Calu3 (cell line): ENCODE data around the gene MTMR3. TPM values are rescaled to one million over a fixed set of nuclear protein-coding genes. Genes with fewer than 3 reads are reported as not detected.

Source experiments
- BruUV-seq: library from RNA; stranded (reverse); fragments of 400-500 nt; replicated peaks from 2 replicates; lab custom pipeline; 2021; lab: Mats Ljungman, UMichigan
- CTCF ChIA-PET: fragments of 300-600 bp; sonication (Branson Sonifier 250); formaldehyde crosslinking; loops from one replicate; lab custom pipeline; 2022; ENCODE audit warnings: antibody characterized with exemption; lab: Charles Lee
- DNase-seq: peaks from one replicate; pipeline ENCODE4 v3.0.0; 2022
- H3K27ac Mint-ChIP-seq: one replicate; pipeline ENCODE4 v1.8.0; 2022; ENCODE audit warnings: mixed read lengths; ENCODE audit not compliant: unreplicated experiment
- H3K27me3 Mint-ChIP-seq: one replicate; pipeline ENCODE4 v1.8.0; 2022; ENCODE audit warnings: mixed read lengths; ENCODE audit not compliant: unreplicated experiment
- H3K36me3 Mint-ChIP-seq: one replicate; pipeline ENCODE4 v1.8.0; 2022; ENCODE audit warnings: mild to moderate bottlenecking, moderate library complexity, mixed read lengths; ENCODE audit not compliant: insufficient read depth, unreplicated experiment
- H3K4me1 Mint-ChIP-seq: one replicate; pipeline ENCODE4 v1.8.0; 2022; ENCODE audit warnings: mild to moderate bottlenecking, low read depth, mixed read lengths; ENCODE audit not compliant: unreplicated experiment
- H3K4me3 Mint-ChIP-seq: one replicate; pipeline ENCODE4 v1.8.0; 2022; ENCODE audit warnings: mild to moderate bottlenecking, low read depth, moderate library complexity, mixed read lengths; ENCODE audit not compliant: unreplicated experiment
- H3K9me3 Mint-ChIP-seq: one replicate; pipeline ENCODE4 v1.8.0; 2022; ENCODE audit warnings: low read depth, mixed read lengths; ENCODE audit not compliant: unreplicated experiment
- intact Hi-C: fragments of 100-400 bp; cut with micrococcal nuclease; formaldehyde crosslinking; loops from one replicate; pipeline ENCODE4 v1.10.0; 2022; ENCODE audit not compliant: unreplicated experiment
- total RNA-seq: library from RNA; stranded (reverse); gene quantifications from 2 replicates; pipeline ENCODE4 v1.2.3, GENCODE V29; 2022
- TF ChIP-seq, protein P1 (sequence below): fragments of 200-600 bp; IDR thresholded peaks from one replicate; pipeline ENCODE4 v1.8.0; 2022; ENCODE audit warnings: antibody characterized with exemption; ENCODE audit not compliant: unreplicated experiment

MTMR3 gene
- total RNA-seq, 1 experiment from 2014 or later = 34.5 TPM

DNA sequence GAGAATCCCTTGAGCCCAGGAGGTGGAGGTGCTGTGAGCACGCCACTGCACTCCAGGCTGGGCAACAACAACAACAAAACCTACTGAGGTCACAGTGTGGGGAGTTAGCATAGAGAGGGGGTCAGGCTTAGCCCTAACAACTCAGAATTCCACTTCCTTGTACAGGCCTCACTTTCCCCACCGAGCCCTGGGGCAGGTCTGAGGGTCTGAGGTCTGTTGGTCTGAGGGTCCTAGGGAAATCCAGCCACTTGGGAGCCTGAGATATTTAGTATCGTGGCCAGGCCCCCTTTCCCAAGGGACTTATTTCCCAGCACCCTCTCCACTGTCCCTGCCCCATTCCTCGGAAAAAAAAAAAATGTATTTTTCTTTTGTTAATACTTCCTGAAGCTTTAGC, 162.5 kb downstream of the MTMR3 start:
- intact Hi-C loops = loop anchor here (2.0 kb wide), 1 partner anchor 43 kb away; no protein-coding TSS in a partner anchor
- Mint-ChIP-seq H3K4me3 (no peak overlapping the region), H3K27me3 (no peaks in the 10 kb centered on the region), H3K4me1 (peaks cover 37% of the 10 kb centered on the region), H3K27ac (no peak overlapping the region), H3K36me3 (peaks cover 24% of the 10 kb centered on the region), H3K9me3 (no peaks in the 10 kb centered on the region)
- no peak for DNase-seq
- CTCF ChIA-PET = no interaction called here
- TF ChIP-seq, protein P1, sequence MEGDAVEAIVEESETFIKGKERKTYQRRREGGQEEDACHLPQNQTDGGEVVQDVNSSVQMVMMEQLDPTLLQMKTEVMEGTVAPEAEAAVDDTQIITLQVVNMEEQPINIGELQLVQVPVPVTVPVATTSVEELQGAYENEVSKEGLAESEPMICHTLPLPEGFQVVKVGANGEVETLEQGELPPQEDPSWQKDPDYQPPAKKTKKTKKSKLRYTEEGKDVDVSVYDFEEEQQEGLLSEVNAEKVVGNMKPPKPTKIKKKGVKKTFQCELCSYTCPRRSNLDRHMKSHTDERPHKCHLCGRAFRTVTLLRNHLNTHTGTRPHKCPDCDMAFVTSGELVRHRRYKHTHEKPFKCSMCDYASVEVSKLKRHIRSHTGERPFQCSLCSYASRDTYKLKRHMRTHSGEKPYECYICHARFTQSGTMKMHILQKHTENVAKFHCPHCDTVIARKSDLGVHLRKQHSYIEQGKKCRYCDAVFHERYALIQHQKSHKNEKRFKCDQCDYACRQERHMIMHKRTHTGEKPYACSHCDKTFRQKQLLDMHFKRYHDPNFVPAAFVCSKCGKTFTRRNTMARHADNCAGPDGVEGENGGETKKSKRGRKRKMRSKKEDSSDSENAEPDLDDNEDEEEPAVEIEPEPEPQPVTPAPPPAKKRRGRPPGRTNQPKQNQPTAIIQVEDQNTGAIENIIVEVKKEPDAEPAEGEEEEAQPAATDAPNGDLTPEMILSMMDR = no peak
- BruUV-seq = no TSS peak

DNA sequence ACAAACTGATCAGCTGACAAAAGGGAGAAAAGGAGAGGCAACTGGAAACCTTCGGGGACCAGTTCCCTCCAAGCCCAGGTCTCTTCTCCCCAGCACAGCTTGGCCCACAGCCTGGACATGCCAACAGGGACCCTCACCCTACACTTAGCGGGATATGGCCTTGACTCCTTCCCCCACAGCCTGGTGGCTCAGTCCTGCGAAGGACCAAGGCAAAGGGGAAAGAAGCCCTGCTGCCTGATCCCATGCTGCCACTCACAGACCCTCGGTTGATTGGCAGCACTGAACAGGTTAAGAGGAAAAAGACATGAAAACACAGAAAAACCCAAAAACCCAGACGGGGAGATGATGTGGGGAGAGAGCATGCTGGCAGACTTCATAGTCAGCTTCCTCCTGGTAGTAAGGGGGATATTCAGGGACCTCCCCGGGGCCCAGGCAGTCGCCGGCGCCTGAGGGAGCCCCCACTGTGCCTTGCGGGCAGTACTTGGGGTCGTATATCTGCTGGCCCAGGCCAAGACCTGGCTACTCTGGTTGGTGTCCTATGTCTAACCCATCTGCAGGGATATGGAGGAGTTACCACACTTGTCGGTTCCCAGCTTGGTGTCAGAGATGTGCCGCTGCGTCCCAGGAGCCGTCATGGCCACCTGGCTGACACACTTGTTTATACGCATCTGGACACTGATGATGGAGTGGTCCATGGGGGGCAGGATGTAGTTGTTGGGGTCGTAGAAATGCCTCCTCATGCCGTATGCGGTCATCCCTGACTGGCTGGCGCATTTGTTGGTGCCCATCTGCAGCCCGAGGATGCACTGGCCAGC, 163.1 kb downstream of the MTMR3 start:
- no peaks in the 10 kb centered on the region for H3K9me3 Mint-ChIP-seq
- H3K36me3 Mint-ChIP-seq = peaks cover 24% of the 10 kb centered on the region
- no peak for DNase-seq
- no peaks in the 10 kb centered on the region for H3K27me3 Mint-ChIP-seq
- TF ChIP-seq, protein P1 = no peak
- intact Hi-C loops = loop anchor here (2.0 kb wide), 1 partner anchor 43 kb away; no protein-coding TSS in a partner anchor
- peaks cover 32% of the 10 kb centered on the region for H3K4me1 Mint-ChIP-seq
- CTCF ChIA-PET = no interaction called here
- no TSS peak for BruUV-seq
- H3K4me3 Mint-ChIP-seq = no peak overlapping the region
- H3K27ac Mint-ChIP-seq = no peak overlapping the region

DNA sequence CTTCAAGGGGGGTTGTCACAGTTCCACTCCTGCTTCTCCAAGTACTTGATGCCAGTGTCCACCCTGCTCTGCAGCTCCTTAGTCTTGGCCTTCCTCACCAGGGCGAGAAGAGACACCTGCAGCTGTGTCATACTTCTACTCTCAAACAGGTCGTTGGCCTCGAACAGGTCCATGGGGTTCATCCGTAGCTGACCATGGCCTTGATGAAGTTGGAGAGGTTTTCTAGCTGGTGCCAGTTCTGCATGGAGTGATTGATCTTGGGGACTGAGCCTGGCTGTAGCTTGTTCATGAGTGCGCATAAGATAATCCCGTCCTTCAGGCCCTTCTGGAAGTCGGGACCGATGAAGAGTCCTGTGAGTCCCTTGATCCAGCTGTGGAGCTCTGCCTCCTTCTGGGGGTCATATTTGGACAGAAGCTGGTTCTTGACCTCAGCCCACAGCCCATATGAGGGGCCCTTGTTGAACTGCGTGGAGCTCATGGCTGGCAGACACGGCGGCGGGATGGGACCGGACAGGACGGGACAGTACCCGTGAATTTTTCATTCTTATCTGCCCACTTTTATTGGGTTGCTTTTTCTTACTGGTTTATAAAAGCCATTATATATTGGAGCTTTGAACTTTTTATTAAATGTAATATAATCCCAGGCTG, 163.9 kb downstream of the MTMR3 start:
- intact Hi-C loops = no loop called here
- no peaks in the 10 kb centered on the region for H3K9me3 Mint-ChIP-seq
- H3K27ac Mint-ChIP-seq = no peak overlapping the region
- peaks cover 24% of the 10 kb centered on the region for H3K36me3 Mint-ChIP-seq
- no peak for DNase-seq
- no TSS peak for BruUV-seq
- CTCF ChIA-PET = interaction anchor here (0.6 kb wide), 1 partner anchor 727 kb away, joined by 3 read pairs; no protein-coding TSS in a partner anchor
- H3K27me3 Mint-ChIP-seq = no peaks in the 10 kb centered on the region
- no peak overlapping the region for H3K4me3 Mint-ChIP-seq
- H3K4me1 Mint-ChIP-seq = peaks cover 32% of the 10 kb centered on the region
- TF ChIP-seq, protein P1 = no peak

DNA sequence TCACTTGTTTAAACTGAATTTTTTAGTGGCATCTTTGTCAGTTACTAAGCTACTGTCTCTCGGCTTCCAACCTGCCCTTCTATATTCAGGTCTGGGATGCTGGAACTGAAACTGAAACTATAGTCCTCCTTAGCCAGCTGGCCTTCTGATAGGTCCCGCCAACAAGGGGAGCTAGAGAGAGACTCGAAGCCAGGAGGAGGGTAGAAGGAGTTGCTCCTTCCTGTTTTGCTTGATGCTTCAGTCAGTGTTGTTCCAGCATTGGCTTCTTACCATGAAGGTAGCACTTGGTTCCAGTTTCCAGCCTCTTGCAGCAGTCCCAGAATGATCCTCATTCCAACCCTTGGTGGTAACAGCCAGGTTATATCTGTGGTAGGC, 164.4 kb downstream of the MTMR3 start:
- Mint-ChIP-seq H3K9me3 (no peaks in the 10 kb centered on the region), H3K27ac (no peak overlapping the region), H3K4me1 (peaks cover 31% of the 10 kb centered on the region), H3K27me3 (no peaks in the 10 kb centered on the region), H3K4me3 (no peak overlapping the region), H3K36me3 (peaks cover 24% of the 10 kb centered on the region)
- BruUV-seq = no TSS peak
- TF ChIP-seq, protein P1 = no peak
- CTCF ChIA-PET = interaction anchor here (0.6 kb wide), 1 partner anchor 728 kb away, joined by 3 read pairs; no protein-coding TSS in a partner anchor
- DNase-seq = no peak
- intact Hi-C loops = no loop called here
